HG03066 (cell line): Measurements from ENCODE around the gene WDR54.

Source experiments
- ATAC-seq: cut with Tn5 transposase; IDR thresholded peaks from one replicate; pipeline ENCODE4 v1.9.1; 2021; ENCODE audit warnings: low read depth; ENCODE audit not compliant: unreplicated experiment

The WDR54 gene

GRCh38 chr2:74421221-74421870 lies at the start of gene WDR54, which contains the start of gene C2orf81:
WDR54 (plus strand) TSS chr2:74421730; CDS start chr2:74422154, 424 bp downstream.
C2orf81 (minus strand) TSS chr2:74421619; CDS start chr2:74421560, 59 bp downstream.
- peak; percentile 86 for ATAC-seq

GRCh38 chr2:74372674-74373073 lies 48.9 kb upstream of the WDR54 start:
- no peak for ATAC-seq

- no peak for ATAC-seq
Measured at GRCh38 chr2:74373221-74373676, 48.3 kb upstream of the WDR54 start.

- ATAC-seq, result no peak
Measured at GRCh38 chr2:74373985-74374384, 47.5 kb upstream of the WDR54 start.

GRCh38 chr2:74374509-74375205 lies 46.9 kb upstream of the WDR54 start:
- no peak for ATAC-seq

- no peak for ATAC-seq
Measured at GRCh38 chr2:74375838-74376237, 45.7 kb upstream of the WDR54 start.

- ATAC-seq, result no peak
Measured at GRCh38 chr2:74378007-74378406, 43.5 kb upstream of the WDR54 start.

- ATAC-seq, result no peak
Measured at GRCh38 chr2:74379851-74380789, 41.4 kb upstream of the WDR54 start, which contains the start of gene DCTN1. DCTN1 (minus strand) TSS chr2:74380311; CDS start chr2:74380037, 274 bp downstream.

GRCh38 chr2:74381751-74382150 lies 39.8 kb upstream of the WDR54 start:
- ATAC-seq, result no peak

- no peak for ATAC-seq
Measured at GRCh38 chr2:74383254-74383653, 38.3 kb upstream of the WDR54 start.

- no peak for ATAC-seq
Measured at GRCh38 chr2:74384051-74384450, 37.5 kb upstream of the WDR54 start.

- no peak for ATAC-seq
Measured at GRCh38 chr2:74385396-74385795, 36.1 kb upstream of the WDR54 start.

GRCh38 chr2:74387346-74387745 lies 34.2 kb upstream of the WDR54 start:
- ATAC-seq, result no peak

GRCh38 chr2:74390606-74391005 lies 30.9 kb upstream of the WDR54 start:
- ATAC-seq, result no peak

GRCh38 chr2:74391209-74391579 lies 30.3 kb upstream of the WDR54 start:
- peak; percentile 28 for ATAC-seq

- peak; percentile 68 for ATAC-seq
Measured at GRCh38 chr2:74391580-74392448, 29.7 kb upstream of the WDR54 start.

- ATAC-seq, result no peak
Measured at GRCh38 chr2:74392449-74392743, 29.1 kb upstream of the WDR54 start.

- ATAC-seq, result no peak
Measured at GRCh38 chr2:74393525-74393924, 28.0 kb upstream of the WDR54 start.

GRCh38 chr2:74396149-74396548 lies 25.4 kb upstream of the WDR54 start:
- ATAC-seq, result no peak

GRCh38 chr2:74399785-74400184 lies 21.7 kb upstream of the WDR54 start:
- ATAC-seq, result no peak
